Measurements from ENCODE around the gene MPV17L. TPM values are rescaled to one million over a fixed set of nuclear protein-coding genes. Genes with fewer than 3 reads are reported as not detected.
"Not testable (repeated sequence)": the region's sequence is repeated elsewhere in the genome, so short reads cannot be mapped to it uniquely, and the experiment has no call there.

Gene MPV17L
- total RNA-seq, 1 experiment from 2014 or later = 11.5 TPM

- Mint-ChIP-seq H3K36me3 (ENCODE audit: insufficient read depth, unreplicated experiment) (no peaks in the 10 kb centered on the region), H3K4me3 (ENCODE audit: low read depth, unreplicated experiment) (no peak overlapping the region), H3K27me3 (ENCODE audit: unreplicated experiment) (no peaks in the 10 kb centered on the region), H3K27ac (ENCODE audit: unreplicated experiment) (no peak overlapping the region), H3K9me3 (ENCODE audit: low read depth, unreplicated experiment) (no peaks in the 10 kb centered on the region), H3K4me1 (ENCODE audit: low read depth, unreplicated experiment) (peaks cover 14% of the 10 kb centered on the region)
- intact Hi-C loops (cut with micrococcal nuclease; ENCODE audit: unreplicated experiment) = no loop called here
- BruUV-seq (replicated peaks) = no TSS peak
- CTCF ChIA-PET = no interaction called here
- DNase-seq = no peak
- TF ChIP-seq CTCF (IDR thresholded peaks at IDR 0.05; ENCODE audit: unreplicated experiment) = no peak
Measured at GRCh38 chr16:15418206-15418605, 22.7 kb downstream of the MPV17L start.

GRCh38 chr16:15421696-15422095, 26.1 kb downstream of the MPV17L start:
- H3K27me3 Mint-ChIP-seq (ENCODE audit: unreplicated experiment); H3K36me3 Mint-ChIP-seq (ENCODE audit: insufficient read depth, unreplicated experiment); H3K4me1 Mint-ChIP-seq (ENCODE audit: low read depth, unreplicated experiment); H3K4me3 Mint-ChIP-seq (ENCODE audit: low read depth, unreplicated experiment); H3K27ac Mint-ChIP-seq (ENCODE audit: unreplicated experiment); BruUV-seq (replicated peaks); H3K9me3 Mint-ChIP-seq (ENCODE audit: low read depth, unreplicated experiment); DNase-seq; CTCF ChIA-PET: not testable (repeated sequence)
- intact Hi-C loops (cut with micrococcal nuclease; ENCODE audit: unreplicated experiment) = loop anchor here (10.0 kb wide), 1 partner anchor 283 kb away; no protein-coding TSS in a partner anchor

- intact Hi-C loops (cut with micrococcal nuclease; ENCODE audit: unreplicated experiment) = loop anchor here (10.0 kb wide), 1 partner anchor 283 kb away; no protein-coding TSS in a partner anchor
- DNase-seq = no peak
- H3K9me3 Mint-ChIP-seq (ENCODE audit: low read depth, unreplicated experiment) = no peaks in the 10 kb centered on the region
- no peaks in the 10 kb centered on the region for H3K4me1 Mint-ChIP-seq (ENCODE audit: low read depth, unreplicated experiment)
- H3K4me3 Mint-ChIP-seq (ENCODE audit: low read depth, unreplicated experiment) = no peak overlapping the region
- no peak for TF ChIP-seq CTCF (IDR thresholded peaks at IDR 0.05; ENCODE audit: unreplicated experiment)
- BruUV-seq (replicated peaks) = no TSS peak
- H3K27ac Mint-ChIP-seq (ENCODE audit: unreplicated experiment) = no peak overlapping the region
- H3K36me3 Mint-ChIP-seq (ENCODE audit: insufficient read depth, unreplicated experiment) = no peaks in the 10 kb centered on the region
- CTCF ChIA-PET = interaction anchor here (0.6 kb wide), 1 partner anchor 36 kb away, joined by 3 read pairs; no protein-coding TSS in a partner anchor
- no peaks in the 10 kb centered on the region for H3K27me3 Mint-ChIP-seq (ENCODE audit: unreplicated experiment)
Measured at GRCh38 chr16:15422222-15422621, 26.7 kb downstream of the MPV17L start.

GRCh38 chr16:15425861-15426260, 30.3 kb downstream of the MPV17L start:
- CTCF ChIA-PET = no interaction called here
- no peak overlapping the region for H3K4me3 Mint-ChIP-seq (ENCODE audit: low read depth, unreplicated experiment)
- H3K4me1 Mint-ChIP-seq (ENCODE audit: low read depth, unreplicated experiment) = no peaks in the 10 kb centered on the region
- H3K9me3 Mint-ChIP-seq (ENCODE audit: low read depth, unreplicated experiment) = no peaks in the 10 kb centered on the region
- no peaks in the 10 kb centered on the region for H3K36me3 Mint-ChIP-seq (ENCODE audit: insufficient read depth, unreplicated experiment)
- no peak overlapping the region for H3K27ac Mint-ChIP-seq (ENCODE audit: unreplicated experiment)
- no peak for TF ChIP-seq CTCF (IDR thresholded peaks at IDR 0.05; ENCODE audit: unreplicated experiment)
- intact Hi-C loops (cut with micrococcal nuclease; ENCODE audit: unreplicated experiment) = loop anchor here (2.0 to 10.0 kb wide), 2 partner anchors 41 to 279 kb away; no protein-coding TSS in a partner anchor
- H3K27me3 Mint-ChIP-seq (ENCODE audit: unreplicated experiment) = no peaks in the 10 kb centered on the region
- DNase-seq = no peak
- no TSS peak for BruUV-seq (replicated peaks)

GRCh38 chr16:15426796-15427195, 31.2 kb downstream of the MPV17L start:
- BruUV-seq (replicated peaks) = no TSS peak
- no peak for TF ChIP-seq CTCF (IDR thresholded peaks at IDR 0.05; ENCODE audit: unreplicated experiment)
- Mint-ChIP-seq H3K36me3 (ENCODE audit: insufficient read depth, unreplicated experiment) (no peaks in the 10 kb centered on the region), H3K27ac (ENCODE audit: unreplicated experiment) (no peak overlapping the region), H3K4me1 (ENCODE audit: low read depth, unreplicated experiment) (no peaks in the 10 kb centered on the region), H3K9me3 (ENCODE audit: low read depth, unreplicated experiment) (no peaks in the 10 kb centered on the region), H3K4me3 (ENCODE audit: low read depth, unreplicated experiment) (no peak overlapping the region), H3K27me3 (ENCODE audit: unreplicated experiment) (no peaks in the 10 kb centered on the region)
- DNase-seq = no peak
- CTCF ChIA-PET = interaction anchor here (1.2 to 1.9 kb wide), 5 partner anchors 13 to 216 kb away, joined by 4 to 14 read pairs (median 6); partner anchors contain the start of gene MARF1
- intact Hi-C loops (cut with micrococcal nuclease; ENCODE audit: unreplicated experiment) = loop anchor here (2.0 to 10.0 kb wide), 2 partner anchors 40 to 278 kb away; no protein-coding TSS in a partner anchor

Data from Calu3 (cell line).